Prostate gland (tissue), 2 donors: Measurements from ENCODE around the gene BCL2L1.

Experiments
- POLR2A ChIP-seq: fragments of 450-650 bp; IDR thresholded peaks from one replicate; pipeline ENCODE4 v1.6.1; 2016; ENCODE audit warnings: antibody characterized with exemption, mild to moderate bottlenecking
- POLR2AphosphoS5 ChIP-seq: sonication (generic); formaldehyde crosslinking; IDR thresholded peaks from one replicate; pipeline ENCODE4 v1.6.1; 2017; ENCODE audit warnings: antibody characterized with exemption
- TF ChIP-seq, protein P1 (sequence below), 4 experiments: fragments of 200-600 bp in 2 of 4; fragments of 450-650 bp in 2 of 4; sonication (generic) in 2 of 4; IDR thresholded peaks; 1 replicate in 3 of 4; 2 replicates in 1 of 4; pipeline ENCODE4 v1.5.1; 2016 to 2019; ENCODE audit warnings: antibody characterized with exemption in 4 of 4, mild to moderate bottlenecking in 2 of 4, moderate library complexity in 2 of 4

- TF ChIP-seq, protein P1, sequence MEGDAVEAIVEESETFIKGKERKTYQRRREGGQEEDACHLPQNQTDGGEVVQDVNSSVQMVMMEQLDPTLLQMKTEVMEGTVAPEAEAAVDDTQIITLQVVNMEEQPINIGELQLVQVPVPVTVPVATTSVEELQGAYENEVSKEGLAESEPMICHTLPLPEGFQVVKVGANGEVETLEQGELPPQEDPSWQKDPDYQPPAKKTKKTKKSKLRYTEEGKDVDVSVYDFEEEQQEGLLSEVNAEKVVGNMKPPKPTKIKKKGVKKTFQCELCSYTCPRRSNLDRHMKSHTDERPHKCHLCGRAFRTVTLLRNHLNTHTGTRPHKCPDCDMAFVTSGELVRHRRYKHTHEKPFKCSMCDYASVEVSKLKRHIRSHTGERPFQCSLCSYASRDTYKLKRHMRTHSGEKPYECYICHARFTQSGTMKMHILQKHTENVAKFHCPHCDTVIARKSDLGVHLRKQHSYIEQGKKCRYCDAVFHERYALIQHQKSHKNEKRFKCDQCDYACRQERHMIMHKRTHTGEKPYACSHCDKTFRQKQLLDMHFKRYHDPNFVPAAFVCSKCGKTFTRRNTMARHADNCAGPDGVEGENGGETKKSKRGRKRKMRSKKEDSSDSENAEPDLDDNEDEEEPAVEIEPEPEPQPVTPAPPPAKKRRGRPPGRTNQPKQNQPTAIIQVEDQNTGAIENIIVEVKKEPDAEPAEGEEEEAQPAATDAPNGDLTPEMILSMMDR (IDR thresholded peaks at IDR 0.05) = no peak
- TF ChIP-seq POLR2AphosphoS5 (peak; percentile 87), POLR2A (no peak)
Measured at GRCh38 chr20:31663838-31664695, 58.6 kb downstream of the BCL2L1 start.
